Endothelial cell of umbilical vein (primary cell): ENCODE results near the gene PAK4. TPM values are rescaled to one million over a fixed set of nuclear protein-coding genes. Genes with fewer than 3 reads are reported as not detected.

Source experiments
- BruUV-seq: library from RNA; stranded (reverse); fragments of 400-500 nt; replicated peaks from 2 replicates; lab custom pipeline; 2021; lab: Mats Ljungman, UMichigan
- CTCF ChIA-PET: fragments of 300-600, 350-600 bp; sonication (Branson Sonifier 250); formaldehyde crosslinking; loops from one replicate; lab custom pipeline; 2021; ENCODE audit warnings: antibody characterized with exemption, inconsistent platforms; lab: Charles Lee
- POLR2A ChIA-PET: fragments of 300-600, 350-600 bp; sonication (Branson Sonifier 250); formaldehyde crosslinking; loops from one replicate; lab custom pipeline; 2021; ENCODE audit warnings: antibody characterized with exemption, inconsistent platforms; lab: Charles Lee
- DNase-seq: peaks from one replicate; pipeline ENCODE4 v3.0.0-alpha.2; 2011; ENCODE audit warnings: low read depth, low spot score
- FAIRE-seq: peaks from 2 replicates; lab custom pipeline; 2011; peaks lifted over from hg19 to GRCh38; lab: Jason Lieb, UNC
- H2AFZ ChIP-seq: 2 replicates; pipeline ENCODE4 v1.6.0; 2012; ENCODE audit warnings: low read depth, low read length, control low read depth, inconsistent platforms
- H3K27ac ChIP-seq: 2 replicates; pipeline ENCODE4 v1.5.1; 2011; ENCODE audit warnings: low read depth, mild to moderate bottlenecking, control low read depth, low read length, moderate library complexity; ENCODE audit not compliant: insufficient read depth
- H3K27me3 ChIP-seq, 2 experiments: 2 replicates each; pipeline versions ENCODE4 v1.6.0 to v1.6.1; 2011; ENCODE audit warnings: low read length in 2 of 2, mixed read lengths in 1 of 2; ENCODE audit not compliant: control insufficient read depth in 2 of 2, insufficient read depth in 2 of 2
- H3K36me3 ChIP-seq, 2 experiments: 2 replicates in 1 of 2; 3 replicates in 1 of 2; pipeline ENCODE4 v1.5.1; 2011; ENCODE audit warnings: low read length in 2 of 2, mild to moderate bottlenecking in 1 of 2, moderate library complexity in 1 of 2; ENCODE audit not compliant: control insufficient read depth in 2 of 2, insufficient read depth in 2 of 2; ENCODE audit errors: extremely low read depth in 1 of 2
- H3K4me1 ChIP-seq: 3 replicates; pipeline ENCODE4 v1.5.1; 2011; ENCODE audit warnings: mild to moderate bottlenecking, low read length; ENCODE audit not compliant: control insufficient read depth, insufficient read depth; ENCODE audit errors: extremely low read depth
- H3K4me2 ChIP-seq: 2 replicates; pipeline ENCODE4 v1.6.1; 2011; ENCODE audit warnings: low read length, control low read depth, mixed read lengths; ENCODE audit not compliant: insufficient read depth
- H3K4me3 ChIP-seq, 3 experiments: fragments of 200-600 bp in 1 of 3; sonication (generic), shearing (Covaris generic) in 1 of 3; replicated peaks in 1 of 3; 2 replicates each; pipeline ENCODE4 v1.5.1; 2011 to 2016; ENCODE audit warnings: control low read depth in 3 of 3, low read length in 3 of 3, mild to moderate bottlenecking in 2 of 3, inconsistent platforms in 1 of 3, low read depth in 1 of 3, moderate library complexity in 1 of 3; ENCODE audit not compliant: insufficient read depth in 1 of 3
- H3K79me2 ChIP-seq: 2 replicates; pipeline ENCODE4 v1.6.0; 2012; ENCODE audit warnings: low read length, inconsistent platforms; ENCODE audit not compliant: control insufficient read depth, insufficient read depth
- H3K9ac ChIP-seq: replicated peaks from 2 replicates; pipeline ENCODE3; 2011; ENCODE audit warnings: low read length, control low read depth; ENCODE audit not compliant: insufficient read depth; ENCODE audit errors: extremely low read depth
- H3K9me1 ChIP-seq: replicated peaks from 3 replicates; pipeline ENCODE4 v1.6.0; 2011; ENCODE audit warnings: mild to moderate bottlenecking, low read length; ENCODE audit not compliant: control insufficient read depth, insufficient read depth; ENCODE audit errors: extremely low read depth
- H3K9me3 ChIP-seq: replicated peaks from 2 replicates; pipeline ENCODE4 v1.5.1; 2012; ENCODE audit warnings: low read length, inconsistent platforms; ENCODE audit not compliant: control insufficient read depth, insufficient read depth
- H4K20me1 ChIP-seq: replicated peaks from 2 replicates; pipeline ENCODE3; 2011; ENCODE audit warnings: mild to moderate bottlenecking, low read length; ENCODE audit not compliant: control insufficient read depth, insufficient read depth; ENCODE audit errors: extremely low read depth
- CTCF ChIP-seq, 2 donors: IDR thresholded peaks; 1 replicate in 1 of 2; 2 replicates in 1 of 2; pipeline ENCODE4 v1.5.1; 2011; ENCODE audit warnings: low read length in 2 of 2, mild to moderate bottlenecking in 2 of 2, moderate library complexity in 2 of 2, control low read depth in 1 of 2, inconsistent platforms in 1 of 2, low read depth in 1 of 2; ENCODE audit not compliant: insufficient read depth in 1 of 2; ENCODE audit errors: extremely low read depth in 1 of 2
- EZH2 ChIP-seq: IDR thresholded peaks from 2 replicates; pipeline ENCODE4 v1.6.1; 2012; ENCODE audit warnings: borderline replicate concordance, low read depth, mild to moderate bottlenecking, moderate library complexity, low read length, inconsistent platforms; ENCODE audit not compliant: severe bottlenecking
- FOS ChIP-seq: IDR thresholded peaks from 2 replicates; pipeline ENCODE4 v1.6.1; 2011; ENCODE audit warnings: mild to moderate bottlenecking, low read length, moderate library complexity, borderline replicate concordance; ENCODE audit not compliant: insufficient read depth
- GATA2 ChIP-seq: IDR thresholded peaks from 2 replicates; pipeline ENCODE4 v1.7.0; 2011; ENCODE audit warnings: low read depth, mild to moderate bottlenecking, moderate library complexity, mixed read lengths, low read length; ENCODE audit not compliant: insufficient read length, insufficient read depth
- JUN ChIP-seq: IDR thresholded peaks from 2 replicates; pipeline ENCODE4 v1.6.1; 2011; ENCODE audit warnings: borderline replicate concordance, low read depth; ENCODE audit not compliant: insufficient read length, insufficient read depth
- MYC ChIP-seq: IDR thresholded peaks from one replicate; pipeline ENCODE4 v1.6.1; 2011; ENCODE audit warnings: mild to moderate bottlenecking, low read depth, low read length
- POLR2A ChIP-seq: IDR thresholded peaks from 2 replicates; pipeline ENCODE4 v1.6.1; 2012; ENCODE audit warnings: low read depth, mild to moderate bottlenecking, control low read depth, low read length
- POLR2AphosphoS5 ChIP-seq: IDR thresholded peaks from 2 replicates; pipeline ENCODE4 v1.6.1; 2012; ENCODE audit warnings: low read depth, mild to moderate bottlenecking, control low read depth, low read length, moderate library complexity; ENCODE audit not compliant: insufficient read depth
- dilution Hi-C: fragments of 300-500 bp; cut with MboI; formaldehyde crosslinking; loops from one replicate; pipeline ENCODE4 v1.15.0; 2019; ENCODE audit warnings: low sequenced_read_pairs; ENCODE audit not compliant: extremely low pct_ligation_motif_present
- intact Hi-C: fragments of 100-400 bp; cut with micrococcal nuclease; formaldehyde crosslinking; loops from one replicate; pipeline ENCODE4 v1.10.0; 2022
- polyA plus RNA-seq, 4 experiments: library from polyadenylated mRNA; depleted of rRNA in 3 of 4; stranded (reverse) in 3 of 4; unstranded in 1 of 4; fragments of >200 nt; gene quantifications; 2 replicates each; pipeline versions ENCODE4 v1.2.1 to v1.2.3, GENCODE V29; 2011 to 2012; ENCODE audit warnings: missing spikeins in 1 of 4
- total RNA-seq: library from RNA; stranded (reverse); gene quantifications from 2 replicates; pipeline ENCODE4 v1.2.3, GENCODE V29; 2021
- TF ChIP-seq, protein P1 (sequence below): IDR thresholded peaks from 2 replicates; pipeline ENCODE4 v1.6.1; 2011; ENCODE audit not compliant: insufficient read depth, insufficient read length

PAK4 gene
- total and polyA plus RNA-seq, 2 donors (not counting 3 experiments of a cell fraction or from before 2014, with no cell fraction given): 39.8 to 55.4 TPM

- no peak for TF ChIP-seq MYC
- no peak for TF ChIP-seq POLR2AphosphoS5
- TF ChIP-seq FOS: no peak
- no peak for TF ChIP-seq POLR2A
- TF ChIP-seq, protein P1, sequence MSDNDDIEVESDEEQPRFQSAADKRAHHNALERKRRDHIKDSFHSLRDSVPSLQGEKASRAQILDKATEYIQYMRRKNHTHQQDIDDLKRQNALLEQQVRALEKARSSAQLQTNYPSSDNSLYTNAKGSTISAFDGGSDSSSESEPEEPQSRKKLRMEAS: no peak
- ChIA-PET CTCF (no interaction called here), POLR2A (no interaction called here)
- H3K36me3 ChIP-seq: no peaks in the 10 kb centered on the region
- H4K20me1 ChIP-seq: no peaks in the 10 kb centered on the region
- no peaks in the 10 kb centered on the region for H3K9me3 ChIP-seq
- intact Hi-C loops: no loop called here
- no peak overlapping the region for H3K9ac ChIP-seq
- no peak overlapping the region for H2AFZ ChIP-seq
- DNase-seq: no peak
- no peak overlapping the region for H3K27ac ChIP-seq
- H3K4me2 ChIP-seq: no peak overlapping the region
- no TSS peak for BruUV-seq
- dilution Hi-C loops: no loop called here
- H3K9me1 ChIP-seq: no peaks in the 10 kb centered on the region
- H3K79me2 ChIP-seq: no peaks in the 10 kb centered on the region
- peaks cover 8 to 15% of the 10 kb centered on the region in 2 experiments for H3K27me3 ChIP-seq
- no peak overlapping the region for H3K4me3 ChIP-seq
- no peaks in the 10 kb centered on the region for H3K4me1 ChIP-seq
- FAIRE-seq: no peak
These were observed 65.2 kb downstream of the PAK4 start for GRCh38 chr19:39190768-39191167.

- CTCF ChIA-PET: no interaction called here
- Histone ChIP-seq H3K9ac (no peak overlapping the region), H3K4me2 (no peak overlapping the region), H3K4me3 (no peak overlapping the region), H2AFZ (no peak overlapping the region), H3K27ac (no peak overlapping the region), H3K9me3 (no peaks in the 10 kb centered on the region), H3K4me1 (no peaks in the 10 kb centered on the region), H3K9me1 (no peaks in the 10 kb centered on the region), H3K36me3 (no peaks in the 10 kb centered on the region), H4K20me1 (no peaks in the 10 kb centered on the region), H3K27me3 (peaks cover 23 to 35% of the 10 kb centered on the region in 2 experiments), H3K79me2 (no peaks in the 10 kb centered on the region)
- dilution Hi-C loops (no loop called here), intact Hi-C loops (no loop called here)
- TF ChIP-seq MYC (no peak), FOS (no peak), CTCF (IDR thresholded peaks at IDR 0.05; ENCODE audit: extremely low read depth in 1 of 2, insufficient read depth in 1 of 2, low read depth in 1 of 2, low read length in 2 of 2) (no peak), JUN (no peak), POLR2A (no peak), POLR2AphosphoS5 (no peak), GATA2 (no peak), EZH2 (no peak)
- TF ChIP-seq, protein P1: no peak
- FAIRE-seq (no peak), DNase-seq (no peak)
- POLR2A ChIA-PET: no interaction called here
- BruUV-seq: no TSS peak
These were observed 67.3 kb downstream of the PAK4 start for GRCh38 chr19:39192846-39193245.
